B cell (primary cell): ENCODE results near the gene STPG1. TPM values are rescaled to one million over a fixed set of nuclear protein-coding genes. Genes with fewer than 3 reads are reported as not detected.

ENCODE experiments used
- ATAC-seq: fragments of 200-7000 bp; cut with Tn5 transposase; one replicate; pipeline ENCODE4 v1.10.0; 2021; ENCODE audit warnings: low read depth, mild to moderate bottlenecking, moderate number of reproducible peaks, moderate library complexity
- CTCF ChIA-PET: fragments of 350-600 bp; sonication (Branson Sonifier 250); formaldehyde crosslinking; loops from one replicate; lab custom pipeline; 2021; ENCODE audit warnings: antibody characterized with exemption, inconsistent platforms; lab: Charles Lee
- POLR2A ChIA-PET: fragments of 350-600 bp; sonication (Branson Sonifier 250); formaldehyde crosslinking; loops from one replicate; lab custom pipeline; 2021; ENCODE audit warnings: antibody characterized with exemption; lab: Charles Lee
- DNase-seq: peaks from one replicate; pipeline ENCODE4 v3.0.0; 2013
- H2AFZ ChIP-seq: 2 replicates; pipeline ENCODE4 v1.6.1; 2012; ENCODE audit warnings: mild to moderate bottlenecking, low read depth, low read length; ENCODE audit not compliant: insufficient read depth, poor library complexity, severe bottlenecking
- H3K27ac ChIP-seq, 2 donors: 1 replicate in 1 of 2; 2 replicates in 1 of 2; pipeline ENCODE4 v1.5.1; 2012 to 2013; ENCODE audit warnings: low read length in 2 of 2, mild to moderate bottlenecking in 2 of 2, moderate library complexity in 1 of 2
- H3K27me3 ChIP-seq, 4 experiments: fragments of 200-600 bp in 1 of 4; sonication (generic) in 1 of 4; replicated peaks in 1 of 4; 1 replicate in 2 of 4; 2 replicates in 2 of 4; pipeline versions ENCODE4 v1.6.1 to v1.7.0; 2013 to 2016; ENCODE audit warnings: low read length in 3 of 4, mild to moderate bottlenecking in 2 of 4, mixed read lengths in 1 of 4, moderate library complexity in 1 of 4; ENCODE audit not compliant: insufficient read depth in 4 of 4, control insufficient read depth in 3 of 4; ENCODE audit errors: control extremely low read depth in 1 of 4
- H3K36me3 ChIP-seq, 2 experiments: replicated peaks in 1 of 2; 1 replicate in 1 of 2; 2 replicates in 1 of 2; pipeline versions ENCODE4 v1.6.1 to v1.7.1; 2013; ENCODE audit warnings: low read length in 1 of 2; ENCODE audit not compliant: insufficient read depth in 2 of 2, control insufficient read depth in 1 of 2; ENCODE audit errors: control extremely low read depth in 1 of 2, extremely low read depth in 1 of 2
- H3K4me1 ChIP-seq, 2 donors: fragments of 200-600 bp in 1 of 2; sonication (generic) in 1 of 2; 1 replicate in 1 of 2; 2 replicates in 1 of 2; pipeline versions ENCODE4 v1.5.1 to v1.6.1; 2013 to 2017; ENCODE audit warnings: low read length in 2 of 2; ENCODE audit not compliant: control insufficient read depth in 2 of 2, insufficient read depth in 2 of 2
- H3K4me2 ChIP-seq: replicated peaks from 2 replicates; pipeline ENCODE3; 2012; ENCODE audit warnings: mild to moderate bottlenecking, low read depth, low read length; ENCODE audit not compliant: poor library complexity, severe bottlenecking
- H3K4me3 ChIP-seq, 5 experiments: fragments of 200-600 bp in 1 of 5; sonication (generic) in 1 of 5; 1 replicate in 3 of 5; 2 replicates in 2 of 5; pipeline versions ENCODE4 v1.5.1 to v1.7.0; 2011 to 2016; ENCODE audit warnings: low read length in 4 of 5, mild to moderate bottlenecking in 4 of 5, low read depth in 2 of 5, control low read depth in 1 of 5, moderate library complexity in 1 of 5; ENCODE audit not compliant: insufficient read depth in 1 of 5; ENCODE audit errors: control extremely low read depth in 1 of 5, extremely low read depth in 1 of 5
- H3K79me2 ChIP-seq: fragments of 200-600 bp; sonication (generic); one replicate; pipeline ENCODE4 v1.6.0; 2016; ENCODE audit warnings: low read length; ENCODE audit not compliant: control insufficient read depth, insufficient read depth
- H3K9ac ChIP-seq: fragments of 200-600 bp; sonication (generic); 2 replicates; pipeline ENCODE4 v1.6.1; 2017; ENCODE audit warnings: mild to moderate bottlenecking, low read length, moderate library complexity
- H3K9me3 ChIP-seq, 3 donors: one replicate each; pipeline versions ENCODE4 v1.6.1 to v1.7.1; 2013; ENCODE audit warnings: low read length in 2 of 3; ENCODE audit not compliant: control insufficient read depth in 2 of 3, insufficient read depth in 1 of 3; ENCODE audit errors: control extremely low read depth in 1 of 3
- H4K20me1 ChIP-seq: 2 replicates; pipeline ENCODE4 v1.6.0; 2012; ENCODE audit warnings: mild to moderate bottlenecking, low read length; ENCODE audit not compliant: insufficient read depth, control insufficient read depth, poor library complexity, severe bottlenecking
- H3K27ac Mint-ChIP-seq: one replicate; pipeline ENCODE4 v1.8.0; 2021; ENCODE audit warnings: mixed read lengths
- H3K27me3 Mint-ChIP-seq: one replicate; pipeline ENCODE4 v1.8.0; 2021; ENCODE audit warnings: mixed read lengths
- H3K4me1 Mint-ChIP-seq: one replicate; pipeline ENCODE4 v1.8.0; 2021; ENCODE audit warnings: mixed read lengths
- H3K4me3 Mint-ChIP-seq: one replicate; pipeline ENCODE4 v1.8.0; 2021; ENCODE audit warnings: mixed read lengths
- H3K9me3 Mint-ChIP-seq: one replicate; pipeline ENCODE4 v1.8.0; 2022; ENCODE audit warnings: mixed read lengths; ENCODE audit not compliant: insufficient read depth
- EZH2 ChIP-seq: IDR thresholded peaks from 2 replicates; pipeline ENCODE4 v1.6.1; 2012; ENCODE audit warnings: borderline replicate concordance, low read depth, mild to moderate bottlenecking, moderate library complexity, low read length; ENCODE audit not compliant: insufficient read depth, poor library complexity, severe bottlenecking
- WGBS: methylation state at CpG from one replicate; pipeline ENCODE4 v1.1.5; 2013; ENCODE audit warnings: missing lambda C conversion rate; ENCODE audit not compliant: insufficient coverage; 5-methylcytosine and 5-hydroxymethylcytosine counted together
- intact Hi-C: fragments of 100-400 bp; cut with micrococcal nuclease; formaldehyde crosslinking; loops from one replicate; pipeline ENCODE4 v1.10.0; 2022
- polyA plus RNA-seq: library from polyadenylated mRNA; depleted of rRNA; stranded (reverse); fragments of >200 nt; gene quantifications from 2 replicates; pipeline ENCODE4 v1.2.3, GENCODE V29; 2012
- total RNA-seq, 2 donors: library from RNA; stranded (reverse); fragments of 120-200 nt in 1 of 2; gene quantifications; 1 replicate in 1 of 2; 2 replicates in 1 of 2; pipeline versions ENCODE4 v1.2.3 to v1.2.4, GENCODE V29; 2013 to 2022
- TF ChIP-seq, protein P1 (sequence below): fragments of 200-600 bp; IDR thresholded peaks from one replicate; pipeline ENCODE4 v1.8.0; 2022; ENCODE audit warnings: antibody characterized with exemption, mild to moderate bottlenecking

The STPG1 gene
- total and polyA plus RNA-seq, 2 donors (not counting 1 experiment from before 2014, with no cell fraction given): 4.6 to 6.1 TPM

DNA sequence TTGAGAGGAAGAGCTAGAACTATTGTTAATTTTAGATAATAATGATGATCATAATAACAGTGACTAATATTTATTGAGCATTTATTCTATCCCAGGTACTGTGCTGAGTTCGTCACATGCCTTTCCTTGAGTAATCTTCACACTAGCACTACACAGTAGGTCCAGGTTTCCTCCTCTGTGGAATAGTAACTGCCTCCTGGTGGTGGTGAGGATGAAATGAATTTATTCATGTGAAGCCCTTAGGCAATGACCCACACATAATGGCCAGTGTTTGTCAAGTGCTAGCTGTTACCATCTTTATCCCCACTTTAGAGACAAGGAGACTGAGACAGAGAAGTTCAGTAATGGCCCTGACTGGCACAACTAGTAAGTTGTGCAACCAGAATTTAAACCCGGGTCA lies 7.9 kb upstream of the STPG1 start:
- ATAC-seq (no peak), DNase-seq (no peak)
- Histone ChIP-seq H3K9me3 (no peaks in the 10 kb centered on the region), H3K36me3 (peaks cover 1 to 59% of the 10 kb centered on the region in 2 experiments), H3K4me2 (no peak overlapping the region), H4K20me1 (peaks cover 48% of the 10 kb centered on the region), H3K27me3 (no peaks in the 10 kb centered on the region), H3K4me1 (peaks cover 13% of the 10 kb centered on the region in 2 donors), H3K4me3 (no peak overlapping the region), H3K79me2 (peaks cover 81% of the 10 kb centered on the region), H3K27ac (no peak overlapping the region), H2AFZ (no peak overlapping the region), H3K9ac (no peak overlapping the region)
- 100% methylated on average over 1 of the region's 2 CpGs for WGBS
- Mint-ChIP-seq H3K4me3 (no peak overlapping the region), H3K27ac (no peak overlapping the region), H3K9me3 (no peaks in the 10 kb centered on the region), H3K4me1 (peaks cover 19% of the 10 kb centered on the region), H3K27me3 (no peaks in the 10 kb centered on the region)
- ChIA-PET POLR2A (no interaction called here), CTCF (interaction anchor here (1.1 to 3.5 kb wide), 3 partner anchors 30 to 222 kb away, joined by 3 to 12 read pairs (median 10); no protein-coding TSS in a partner anchor)
- no peak for TF ChIP-seq EZH2
- TF ChIP-seq, protein P1, sequence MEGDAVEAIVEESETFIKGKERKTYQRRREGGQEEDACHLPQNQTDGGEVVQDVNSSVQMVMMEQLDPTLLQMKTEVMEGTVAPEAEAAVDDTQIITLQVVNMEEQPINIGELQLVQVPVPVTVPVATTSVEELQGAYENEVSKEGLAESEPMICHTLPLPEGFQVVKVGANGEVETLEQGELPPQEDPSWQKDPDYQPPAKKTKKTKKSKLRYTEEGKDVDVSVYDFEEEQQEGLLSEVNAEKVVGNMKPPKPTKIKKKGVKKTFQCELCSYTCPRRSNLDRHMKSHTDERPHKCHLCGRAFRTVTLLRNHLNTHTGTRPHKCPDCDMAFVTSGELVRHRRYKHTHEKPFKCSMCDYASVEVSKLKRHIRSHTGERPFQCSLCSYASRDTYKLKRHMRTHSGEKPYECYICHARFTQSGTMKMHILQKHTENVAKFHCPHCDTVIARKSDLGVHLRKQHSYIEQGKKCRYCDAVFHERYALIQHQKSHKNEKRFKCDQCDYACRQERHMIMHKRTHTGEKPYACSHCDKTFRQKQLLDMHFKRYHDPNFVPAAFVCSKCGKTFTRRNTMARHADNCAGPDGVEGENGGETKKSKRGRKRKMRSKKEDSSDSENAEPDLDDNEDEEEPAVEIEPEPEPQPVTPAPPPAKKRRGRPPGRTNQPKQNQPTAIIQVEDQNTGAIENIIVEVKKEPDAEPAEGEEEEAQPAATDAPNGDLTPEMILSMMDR: no peak
- intact Hi-C loops: no loop called here

- Histone ChIP-seq H3K9me3 (no peaks in the 10 kb centered on the region), H4K20me1 (peaks cover 44% of the 10 kb centered on the region), H3K4me2 (no peak overlapping the region), H3K4me1 (peaks cover 15 to 18% of the 10 kb centered on the region in 2 donors), H3K4me3 (no peak overlapping the region), H3K27me3 (no peaks in the 10 kb centered on the region), H3K27ac (no peak overlapping the region), H3K9ac (no peak overlapping the region), H3K79me2 (peaks cover 80% of the 10 kb centered on the region), H2AFZ (no peak overlapping the region), H3K36me3 (peaks cover 1 to 51% of the 10 kb centered on the region in 2 experiments)
- no peak overlapping the region for H3K27ac Mint-ChIP-seq
- intact Hi-C loops: no loop called here
- CTCF ChIA-PET: no interaction called here
- WGBS: 79% methylated on average over 2 of the region's 4 CpGs
- H3K4me1 Mint-ChIP-seq: peaks cover 28% of the 10 kb centered on the region
- POLR2A ChIA-PET: no interaction called here
- TF ChIP-seq, protein P1: no peak
- no peak for TF ChIP-seq EZH2
- H3K27me3 Mint-ChIP-seq: no peaks in the 10 kb centered on the region
- ATAC-seq (no peak), DNase-seq (no peak)
- H3K4me3 Mint-ChIP-seq: no peak overlapping the region
- H3K9me3 Mint-ChIP-seq: no peaks in the 10 kb centered on the region
These were observed 7.0 kb upstream of the STPG1 start for GRCh38 chr1:24420547-24420946.
